Epidermal melanocyte (primary cell): ENCODE measurements around the gene VGLL4.
"Not testable (repeated sequence)": the region's sequence is repeated elsewhere in the genome, so short reads cannot be mapped to it uniquely, and the experiment has no call there.

Experiments used
- DNase-seq: peaks from one replicate; pipeline ENCODE4 v3.0.0; 2011; ENCODE audit warnings: low spot score; ENCODE audit not compliant: insufficient read length

The VGLL4 gene, protein sequence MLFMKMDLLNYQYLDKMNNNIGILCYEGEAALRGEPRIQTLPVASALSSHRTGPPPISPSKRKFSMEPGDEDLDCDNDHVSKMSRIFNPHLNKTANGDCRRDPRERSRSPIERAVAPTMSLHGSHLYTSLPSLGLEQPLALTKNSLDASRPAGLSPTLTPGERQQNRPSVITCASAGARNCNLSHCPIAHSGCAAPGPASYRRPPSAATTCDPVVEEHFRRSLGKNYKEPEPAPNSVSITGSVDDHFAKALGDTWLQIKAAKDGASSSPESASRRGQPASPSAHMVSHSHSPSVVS

DNA sequence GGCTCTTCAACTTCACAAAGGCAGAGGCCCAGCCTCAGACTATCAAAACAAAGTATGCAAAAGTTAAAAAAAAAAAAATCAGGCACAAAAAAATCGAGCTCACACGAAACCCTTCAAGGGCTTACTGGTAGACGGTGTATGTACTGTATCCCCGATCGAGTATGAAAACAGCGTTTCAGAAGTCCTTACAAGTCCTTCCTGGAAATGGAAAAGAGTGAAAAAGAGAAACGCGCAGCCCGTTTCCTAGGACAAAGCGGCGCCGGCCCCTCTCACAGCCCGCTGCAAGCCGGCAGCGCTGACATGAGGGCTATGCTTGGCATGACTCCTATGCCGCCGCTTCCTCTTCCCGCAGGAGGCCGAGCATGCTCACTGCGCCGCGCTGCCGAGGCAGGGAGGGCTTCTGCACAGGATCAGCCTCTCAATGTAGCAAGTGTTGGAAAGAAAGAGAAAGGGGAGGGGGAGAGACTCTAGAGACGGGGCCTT is at the start of gene VGLL4:
VGLL4 (minus strand) TSS at position 311 of the 483 bp plus-strand sequence. CDS start 397 bp downstream, outside the sequence.
- peak; percentile 58 for DNase-seq

DNA sequence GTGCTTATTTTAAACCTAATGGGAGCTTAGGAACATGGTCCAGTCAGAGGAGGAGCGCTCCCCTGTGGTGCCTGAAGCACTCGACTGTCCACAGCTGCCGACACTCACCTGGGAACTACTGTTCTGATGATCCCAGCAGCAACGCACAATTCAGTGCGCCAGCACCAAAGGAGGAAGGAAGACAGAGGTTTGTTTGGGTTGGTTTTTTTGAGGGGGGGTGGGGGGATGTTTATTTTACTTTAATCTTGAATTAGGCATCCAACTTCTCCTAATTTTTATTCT is 48.8 kb upstream of the VGLL4 start:
- DNase-seq = no peak

DNA sequence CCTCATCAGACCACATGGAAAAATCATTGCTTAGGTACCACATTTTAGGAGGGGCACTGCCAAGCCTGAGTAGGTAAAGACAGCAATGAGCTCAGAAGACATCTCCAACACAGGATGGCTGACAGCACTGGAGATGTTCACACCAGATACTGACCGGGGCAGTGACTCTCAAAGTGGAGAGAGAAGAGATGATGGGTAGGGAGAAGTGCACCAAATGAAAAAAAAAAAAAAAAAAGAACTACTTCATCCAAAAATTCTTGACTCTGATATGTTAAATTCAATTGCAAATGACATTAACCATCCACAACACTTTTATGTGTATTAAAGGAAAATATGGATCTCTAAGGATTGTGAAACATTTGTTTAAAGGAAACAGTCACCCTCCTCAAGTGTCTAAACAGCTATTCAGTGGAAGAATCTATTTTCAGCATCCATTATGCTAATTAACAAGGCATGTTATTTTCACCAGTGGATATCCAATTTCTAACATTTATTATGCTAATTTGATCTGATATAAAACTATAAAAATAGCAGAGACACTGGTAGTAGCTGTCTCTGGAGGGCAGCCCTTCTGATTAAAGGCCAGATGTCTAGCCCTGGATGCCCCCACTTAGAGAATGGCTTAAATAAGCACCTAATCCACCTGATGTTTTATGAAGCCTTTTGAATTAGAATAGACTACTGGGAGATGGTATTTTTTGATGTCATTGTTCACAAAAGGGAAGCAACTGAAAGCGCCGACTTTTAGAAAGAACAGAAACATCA is 48.2 kb upstream of the VGLL4 start:
- DNase-seq = no peak

DNA sequence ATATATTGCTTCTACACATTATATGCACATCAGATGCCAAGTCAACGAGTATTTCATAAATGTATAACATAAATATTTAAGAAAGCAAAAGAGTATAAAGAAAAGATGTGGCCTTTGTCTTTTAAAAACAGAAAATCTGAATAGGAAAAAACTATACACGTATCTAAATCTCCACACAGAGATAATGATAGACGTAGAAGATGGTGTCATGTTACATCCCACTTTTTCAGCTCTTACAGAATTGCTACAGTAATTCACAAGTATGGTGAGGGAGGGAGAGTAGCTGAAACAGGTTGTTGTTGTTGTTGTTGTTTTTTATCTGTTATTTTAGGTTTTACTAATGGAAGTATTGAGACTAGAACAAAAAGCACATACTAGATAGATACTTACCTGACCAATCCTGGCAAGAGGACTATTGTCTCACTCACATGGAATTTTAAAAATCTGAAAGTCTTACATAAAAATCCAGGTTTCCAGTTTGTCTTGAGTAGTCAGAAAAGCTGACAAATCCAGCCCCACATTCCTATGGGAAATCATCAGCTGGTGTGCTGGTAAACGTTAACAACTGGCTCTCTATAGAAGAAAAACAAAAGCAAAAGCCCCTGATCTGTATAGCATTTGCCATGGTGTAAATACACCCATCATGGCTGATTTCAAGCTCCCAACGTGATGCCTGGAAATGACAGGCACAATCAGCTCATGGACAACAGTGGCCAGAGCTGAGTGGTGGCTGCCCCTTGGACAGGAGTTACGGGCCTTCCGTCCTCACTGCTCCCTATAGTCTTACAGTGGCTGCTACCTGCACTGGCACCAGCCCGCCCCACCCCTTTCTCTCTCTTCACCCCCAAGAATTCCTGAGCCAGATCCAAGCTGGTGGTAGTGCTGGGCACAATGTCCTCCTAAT is 47.4 kb upstream of the VGLL4 start:
- no peak for DNase-seq

DNA sequence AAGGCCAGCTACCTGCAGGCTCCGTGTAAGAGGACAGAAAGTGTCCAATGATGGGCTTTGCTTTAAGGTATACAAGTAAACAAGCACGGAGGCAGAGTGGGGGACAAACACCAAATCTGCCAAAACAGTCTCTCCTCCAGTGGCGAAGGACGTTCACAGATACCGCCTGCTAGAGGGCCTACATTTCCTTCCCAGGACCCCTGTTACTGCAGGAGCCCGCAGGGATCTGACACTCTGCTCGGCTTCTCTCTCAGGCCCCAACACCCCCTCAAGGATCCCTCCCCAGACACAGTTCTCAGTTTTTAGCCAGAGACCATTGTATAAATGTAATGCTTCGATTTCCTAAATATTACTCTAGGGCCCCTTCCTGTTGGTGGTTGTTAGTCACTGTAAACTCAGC is 46.0 kb upstream of the VGLL4 start:
- DNase-seq = no peak

DNA sequence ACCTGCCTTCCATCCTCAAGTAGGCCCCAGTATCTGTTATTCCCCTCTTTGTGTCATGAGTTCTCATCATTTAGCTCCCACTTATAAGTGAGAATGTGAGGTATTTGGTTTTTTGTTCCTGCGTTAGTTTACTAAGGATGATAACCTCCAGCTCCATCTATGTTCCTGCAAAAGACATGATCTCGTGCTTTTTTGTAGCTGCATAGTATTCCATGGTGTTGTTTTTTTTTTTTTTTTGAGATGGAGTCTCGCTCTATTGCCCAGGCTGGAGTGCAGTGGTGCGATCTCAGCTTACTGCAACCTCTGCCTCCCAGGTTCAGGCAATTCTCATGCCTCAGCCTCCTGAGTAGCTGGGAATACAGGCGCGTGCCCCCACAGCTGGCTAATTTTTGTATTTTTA is 41.3 kb upstream of the VGLL4 start:
- not testable (repeated sequence) for DNase-seq

DNA sequence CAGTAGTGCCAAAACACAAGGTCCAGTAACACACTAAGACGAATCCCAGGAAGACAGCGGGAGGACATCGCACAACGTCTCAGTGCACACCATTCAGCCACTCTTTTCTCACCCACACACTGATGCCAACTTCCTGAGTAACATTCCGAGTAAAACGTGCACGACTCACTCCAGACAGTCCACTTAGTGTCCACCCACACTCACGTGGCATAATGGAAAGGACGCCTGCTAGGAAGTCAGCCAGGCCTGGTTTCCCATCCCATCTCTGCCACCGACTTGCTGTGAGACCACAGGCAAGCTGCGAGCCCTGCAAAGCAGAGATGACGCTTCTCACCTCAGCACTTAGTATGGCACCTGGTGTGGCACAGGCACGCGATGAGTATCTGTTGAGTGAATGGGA is 36.8 kb upstream of the VGLL4 start:
- DNase-seq = no peak

DNA sequence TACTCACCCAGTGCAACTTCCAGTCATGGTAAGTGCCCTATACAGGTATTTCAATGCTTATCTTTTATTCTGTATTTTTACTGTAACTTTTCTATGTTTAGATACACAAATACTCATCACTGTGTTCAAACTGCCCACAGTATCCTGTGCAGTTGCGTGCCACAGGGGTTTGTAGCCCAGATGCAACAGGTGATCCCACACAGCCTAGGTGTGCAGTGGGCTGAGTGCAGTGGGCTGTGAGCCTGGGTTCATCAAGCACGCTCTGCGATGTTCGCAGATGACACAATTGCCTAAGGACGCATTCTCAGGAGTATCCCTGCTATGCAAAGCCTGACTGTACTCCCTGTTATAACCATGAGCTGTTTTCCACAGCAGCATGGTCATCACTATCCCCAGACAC is 36.2 kb upstream of the VGLL4 start:
- DNase-seq = no peak

DNA sequence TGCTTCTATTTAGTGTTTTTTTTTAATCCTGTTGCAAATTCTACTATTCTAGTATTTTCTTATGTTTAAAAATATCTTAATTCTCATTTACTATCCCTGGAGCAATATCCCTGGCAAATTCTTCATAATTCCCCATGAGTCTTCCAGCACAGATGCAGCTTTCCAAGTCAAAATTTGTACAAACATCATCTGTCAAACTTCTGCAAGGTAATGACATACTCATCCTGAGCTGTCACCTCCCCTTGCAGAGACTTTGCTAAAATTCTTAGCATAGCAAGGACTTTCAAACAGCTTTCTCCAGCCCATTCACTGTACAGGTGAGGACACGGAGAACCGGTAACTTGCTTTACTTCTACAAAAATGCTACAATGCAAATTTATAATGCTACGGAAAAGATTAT is 28.6 kb upstream of the VGLL4 start:
- no peak for DNase-seq

DNA sequence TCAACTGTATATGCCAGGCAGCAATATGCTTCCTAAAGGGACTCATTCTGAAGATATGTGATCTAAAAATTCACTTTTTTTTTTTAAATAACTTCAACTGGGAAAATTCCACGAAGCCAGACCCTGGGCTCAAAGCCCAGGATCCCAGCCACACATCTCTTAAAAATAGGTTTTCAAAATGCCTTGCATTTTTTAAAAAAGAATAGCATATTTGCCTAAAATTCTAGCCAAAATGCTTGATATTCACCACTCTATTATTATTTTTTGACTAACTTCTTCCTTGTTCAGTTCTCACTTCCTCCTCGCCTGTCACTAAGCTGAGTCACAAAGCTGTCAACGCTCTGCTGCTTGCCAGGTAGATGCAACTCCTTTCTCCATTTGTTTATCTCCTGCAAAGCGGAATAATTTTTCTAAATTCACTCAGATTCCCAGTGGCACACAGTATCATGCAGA is 28.0 kb upstream of the VGLL4 start:
- DNase-seq = no peak

DNA sequence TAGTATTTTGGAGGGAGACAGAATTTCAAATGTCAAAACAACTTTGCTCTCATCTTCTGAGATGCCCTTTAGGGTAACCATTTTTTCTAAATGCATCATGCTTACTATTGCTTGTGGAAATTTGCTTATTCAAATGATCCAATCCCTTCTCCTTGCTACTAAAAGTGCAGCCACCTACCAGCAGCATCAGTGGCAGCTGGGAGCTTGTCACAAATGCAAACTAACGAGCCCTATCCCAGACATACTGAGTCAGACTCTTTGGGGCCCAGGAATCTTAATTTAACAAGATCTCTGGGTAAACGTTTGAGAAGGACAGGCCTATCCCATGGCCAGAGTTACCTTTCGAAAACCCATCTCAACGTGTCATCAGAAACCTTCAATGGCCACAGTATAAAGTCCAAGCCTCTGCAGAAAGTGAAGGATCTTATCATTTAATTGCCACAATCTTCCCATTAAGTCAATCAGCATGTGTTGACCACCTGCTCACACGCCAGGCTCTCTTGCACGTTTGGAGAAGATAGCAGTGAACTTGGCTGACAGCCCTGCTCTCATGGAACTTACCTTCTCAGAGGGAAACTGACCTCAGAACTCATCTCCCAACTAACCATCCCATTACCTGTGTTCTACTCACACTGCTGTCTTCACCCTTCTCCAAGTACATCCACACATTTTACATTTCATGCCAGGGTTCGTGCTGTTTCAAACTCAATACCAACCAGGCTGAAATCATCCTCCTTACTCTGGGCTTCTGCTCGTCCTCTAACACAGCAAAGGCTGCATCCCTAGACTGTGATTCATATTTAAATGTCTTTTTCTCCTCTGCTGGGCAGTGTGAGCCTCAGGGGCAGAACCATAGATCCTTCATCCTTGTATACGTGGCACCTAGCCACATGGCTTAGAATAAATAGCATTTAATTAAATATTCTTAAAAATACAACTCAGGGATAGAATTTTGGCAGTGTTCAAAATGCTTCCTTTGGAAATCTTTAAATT is 24.8 kb upstream of the VGLL4 start:
- no peak for DNase-seq

DNA sequence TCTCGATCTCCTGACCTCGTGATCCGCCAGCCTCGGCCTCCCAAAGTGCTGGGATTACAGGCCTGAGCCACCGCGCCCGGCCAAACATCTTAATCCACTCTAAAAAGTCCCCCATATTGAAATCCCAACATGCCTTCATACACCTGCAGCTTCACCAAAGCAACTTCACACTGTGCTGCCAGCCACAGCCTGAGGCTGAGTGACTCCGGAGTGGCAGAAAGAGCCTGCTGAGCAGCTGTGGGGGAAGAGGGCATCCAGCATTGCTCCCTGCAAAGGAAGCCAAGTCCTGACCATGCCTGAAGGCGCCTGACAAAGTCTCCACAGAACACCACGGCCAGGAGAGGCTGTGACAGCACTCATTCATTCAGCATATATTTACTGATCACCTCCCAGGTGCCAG is 21.6 kb upstream of the VGLL4 start:
- no peak for DNase-seq

DNA sequence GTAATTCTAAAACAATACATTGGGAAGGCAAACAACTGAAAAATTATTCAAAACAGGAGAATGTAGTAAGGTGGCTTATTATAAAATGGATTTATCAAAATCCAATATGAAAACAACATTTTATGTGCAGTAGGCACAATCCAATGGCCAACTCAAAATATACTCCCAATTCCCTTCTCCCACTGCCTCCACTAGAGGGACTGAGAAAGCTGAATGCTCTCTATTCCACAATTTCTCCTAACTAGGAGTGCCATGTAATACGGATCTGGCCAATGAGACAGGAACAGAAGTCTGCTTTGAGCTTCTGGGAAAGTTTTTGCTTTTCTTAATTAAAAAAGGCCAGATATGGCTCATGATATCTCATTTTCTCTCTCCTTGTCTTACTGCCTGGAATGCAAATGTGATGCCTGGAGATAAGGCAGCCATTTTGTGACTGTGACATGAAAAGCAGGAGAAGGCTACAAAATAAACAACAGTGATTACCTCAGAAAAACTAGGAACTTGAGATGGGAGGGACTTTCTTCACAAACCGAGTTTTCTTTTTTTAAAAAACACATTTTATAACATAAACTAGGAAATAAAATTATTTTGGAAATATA is 18.8 kb upstream of the VGLL4 start:
- DNase-seq = no peak

DNA sequence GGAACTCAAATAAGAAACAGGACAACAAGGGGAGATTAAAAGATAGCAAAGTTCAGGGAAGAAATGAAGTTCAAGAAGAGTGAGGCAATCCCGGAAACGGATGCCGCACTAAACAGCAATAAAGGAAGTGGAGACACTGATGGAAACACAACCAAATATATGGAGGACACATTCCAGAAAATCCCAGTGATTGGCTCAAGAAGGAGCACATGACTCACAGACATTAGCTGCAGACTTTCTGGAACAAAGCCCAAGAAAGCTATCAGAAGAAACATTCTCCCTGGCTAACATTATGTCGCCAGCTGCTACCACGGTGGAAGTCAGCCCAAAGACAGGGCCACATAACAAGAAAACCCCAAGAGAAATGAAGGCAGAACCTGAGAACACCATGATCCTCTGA is 18.1 kb upstream of the VGLL4 start:
- DNase-seq = no peak

DNA sequence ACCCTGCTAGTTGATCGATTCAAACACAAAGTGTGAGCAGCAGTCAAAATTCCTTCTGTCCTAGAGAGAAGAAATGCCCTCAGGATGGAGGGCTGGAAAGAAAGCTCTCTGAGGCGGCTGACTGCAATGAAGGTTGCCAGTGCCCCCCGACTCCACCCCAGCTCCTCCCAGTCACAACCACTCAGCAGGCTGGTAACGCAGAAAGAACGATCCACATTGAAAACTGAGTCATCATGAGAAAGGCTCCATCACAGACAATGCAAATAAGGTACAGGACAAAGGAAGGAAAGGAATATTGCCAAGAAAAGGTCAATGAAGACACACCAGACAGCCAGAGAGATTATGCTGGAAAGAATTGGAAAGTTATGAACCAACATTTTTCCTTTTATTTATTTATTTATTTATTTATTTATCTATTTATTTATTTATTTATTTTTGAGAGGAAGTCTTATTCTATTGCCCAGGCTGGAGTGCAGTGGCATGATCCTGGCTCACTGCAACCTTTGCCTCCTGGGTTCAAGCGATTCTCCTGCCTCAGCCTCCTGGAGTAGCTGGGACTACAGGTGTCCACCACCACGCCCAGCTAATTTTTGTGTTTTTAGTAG is 17.4 kb upstream of the VGLL4 start:
- no peak for DNase-seq

DNA sequence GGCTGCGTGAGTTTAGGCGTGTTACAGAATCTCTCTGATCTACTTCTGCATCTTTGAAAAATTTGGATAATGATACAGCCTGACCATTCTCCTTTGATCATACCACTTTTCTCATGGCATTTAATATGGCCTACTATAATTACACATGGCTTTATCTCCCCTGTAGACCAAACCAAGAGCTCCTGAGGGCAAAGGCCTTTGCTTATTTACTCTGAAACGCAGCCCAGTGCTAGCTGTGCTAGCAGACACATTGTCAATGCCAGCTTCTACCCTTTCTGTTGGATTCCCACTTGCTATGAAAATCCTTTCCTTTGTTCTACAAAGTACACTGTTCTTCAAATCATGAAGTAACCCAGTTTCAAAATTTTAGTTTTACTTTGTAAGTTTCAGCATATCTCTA is 16.5 kb upstream of the VGLL4 start:
- no peak for DNase-seq

DNA sequence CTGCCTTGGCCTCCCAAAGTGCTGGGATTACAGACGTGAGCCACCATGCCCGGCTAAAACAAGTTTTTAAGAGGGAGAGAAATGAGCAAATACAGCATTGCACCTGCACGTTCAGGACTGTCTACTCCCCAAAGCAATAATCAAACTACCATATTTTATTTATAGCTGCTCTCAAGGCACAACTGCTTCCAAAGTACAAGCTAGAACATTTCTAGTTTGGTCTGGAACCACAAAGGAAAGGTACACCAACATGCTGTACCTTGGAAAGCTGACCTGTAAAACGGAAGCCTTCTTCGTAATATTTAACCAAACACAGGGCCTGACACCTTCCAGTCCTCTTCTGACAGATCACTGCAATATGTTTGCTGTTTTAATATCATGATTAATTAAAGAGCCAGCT is 14.5 kb upstream of the VGLL4 start:
- no peak for DNase-seq

DNA sequence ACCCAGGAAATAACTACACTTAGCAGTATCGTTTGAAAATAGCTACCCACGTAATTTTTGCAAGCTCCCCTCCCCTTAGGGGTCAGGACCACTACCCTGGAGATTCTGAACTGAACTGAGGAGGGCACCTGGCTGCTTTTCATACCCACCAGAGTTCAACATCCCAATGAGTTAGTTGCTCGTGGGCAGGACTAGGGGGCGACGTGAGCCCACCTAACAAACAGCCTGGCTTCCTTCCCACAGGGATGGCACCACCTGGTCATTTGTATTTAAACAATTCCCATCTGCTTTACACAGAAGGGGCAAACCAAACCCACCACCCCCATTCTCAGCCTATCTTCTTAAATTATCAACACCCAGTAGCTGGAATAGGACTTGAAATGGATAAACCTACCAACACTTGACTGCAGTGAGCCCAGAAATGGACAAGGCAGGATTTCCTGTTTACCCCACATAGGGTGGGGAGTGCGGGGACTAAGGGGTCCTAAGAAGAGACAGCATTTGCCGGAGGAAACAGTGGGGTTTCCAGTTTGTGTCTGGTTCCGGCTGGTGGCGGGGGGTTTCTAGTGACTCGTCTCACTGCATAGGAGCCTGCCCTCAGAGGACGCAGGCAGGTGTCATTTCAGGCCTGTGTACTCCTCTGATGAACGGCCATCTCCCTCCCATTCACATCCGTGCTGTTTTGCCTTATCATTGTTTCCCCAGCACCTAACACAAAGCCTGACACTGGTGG is 11.6 kb upstream of the VGLL4 start:
- DNase-seq = no peak

DNA sequence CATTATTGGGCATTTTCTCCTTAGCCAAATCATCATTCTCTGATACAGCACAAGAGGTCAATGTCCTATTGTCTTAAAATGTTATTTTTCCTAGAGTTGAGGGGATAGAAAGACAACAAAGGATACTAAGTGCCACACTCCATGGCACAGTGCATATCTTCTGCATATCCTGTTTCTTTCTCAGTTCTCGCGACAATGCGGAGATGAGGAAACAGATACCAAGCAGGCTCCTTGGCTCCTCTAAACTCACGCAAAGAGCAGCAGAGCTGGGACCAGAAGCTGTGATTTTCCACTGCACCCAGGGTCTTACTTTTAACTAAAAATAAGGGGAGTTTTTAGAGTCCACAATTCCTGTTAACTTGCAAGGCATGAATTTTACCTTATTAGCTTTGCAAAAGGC is 10.5 kb upstream of the VGLL4 start:
- no peak for DNase-seq
